GM12878 (cell line): Measurements from ENCODE around the gene SIRT7. TPM values are rescaled to one million over a fixed set of nuclear protein-coding genes. Genes with fewer than 3 reads are reported as not detected.

Source experiments
- CEBPB ChIP-seq, 2 experiments: fragments of 150-350 bp in 1 of 2; IDR thresholded peaks; 2 replicates each; pipeline ENCODE4 v1.6.1; 2012 to 2014; ENCODE audit warnings: low read depth in 2 of 2, low read length in 2 of 2, borderline replicate concordance in 1 of 2, inconsistent platforms in 1 of 2
- FOS ChIP-seq: IDR thresholded peaks from 3 replicates; pipeline ENCODE4 v1.6.1; 2011; ENCODE audit warnings: borderline replicate concordance; ENCODE audit not compliant: insufficient read length; ENCODE audit errors: extremely low read depth
- GABPA ChIP-seq: IDR thresholded peaks from 2 replicates; pipeline ENCODE4 v1.6.1; 2014; ENCODE audit warnings: antibody characterized with exemption, low read depth, mild to moderate bottlenecking, inconsistent platforms
- MTA2 ChIP-seq: fragments of 450-650 bp; IDR thresholded peaks from 2 replicates; pipeline ENCODE4 v1.6.1; 2016; ENCODE audit warnings: low read depth, mild to moderate bottlenecking, moderate library complexity
- NRF1 ChIP-seq: conservative IDR thresholded peaks from 2 replicates; pipeline ENCODE4 v1.6.1; 2011; ENCODE audit warnings: mild to moderate bottlenecking, low read depth, low read length, improper control_type of control experiment
- PAX5 ChIP-seq: IDR thresholded peaks from 2 replicates; pipeline ENCODE4 v1.6.1; 2011; ENCODE audit warnings: low read depth, low read length, borderline replicate concordance
- SMAD5 ChIP-seq: IDR thresholded peaks from 2 replicates; pipeline ENCODE4 v1.6.1; 2016; ENCODE audit warnings: antibody characterized with exemption, low read depth
- SMARCA5 ChIP-seq: fragments of 450-650 bp; IDR thresholded peaks from 2 replicates; pipeline ENCODE4 v1.6.1; 2017; ENCODE audit warnings: mild to moderate bottlenecking
- SMC3 ChIP-seq: IDR thresholded peaks from 2 replicates; pipeline ENCODE4 v1.6.1; 2011; ENCODE audit warnings: low read length, improper control_type of control experiment, borderline replicate concordance
- SRF ChIP-seq, 2 experiments: IDR thresholded peaks; 2 replicates each; pipeline ENCODE4 v1.6.1; 2011; ENCODE audit warnings: low read depth in 2 of 2, low read length in 2 of 2, mild to moderate bottlenecking in 1 of 2, moderate library complexity in 1 of 2
- TBL1XR1 ChIP-seq: IDR thresholded peaks from 2 replicates; pipeline ENCODE4 v1.6.1; 2012; ENCODE audit warnings: low read depth, low read length, improper control_type of control experiment
- polyA plus RNA-seq, 11 experiments: library from polyadenylated mRNA; depleted of rRNA in 4 of 11; unstranded in 6 of 11; stranded (reverse) in 5 of 11; fragments of >200 nt; fragmentation: Nextera tagmentation in 4 of 11; fragmentation: Illumina TruSeq in 1 of 11; extraction: Ambion mirVana in 4 of 11; extraction: Trizol in 1 of 11; gene quantifications; 1 replicate in 1 of 11; 2 replicates in 10 of 11; pipeline versions ENCODE4 v1.2.1 to v1.2.3, GENCODE V29; 2011 to 2016; ENCODE audit warnings: inconsistent platforms in 2 of 11, missing spikeins in 2 of 11, low read depth in 1 of 11
- total RNA-seq, 4 experiments: library from RNA; depleted of rRNA in 3 of 4; stranded (reverse); fragments of >200 nt in 3 of 4; fragmentation: Illumina TruSeq in 1 of 4; extraction: Trizol in 1 of 4; gene quantifications; 2 replicates each; pipeline versions ENCODE4 v1.2.1 to v1.2.3, GENCODE V29; 2013 to 2021
- TF ChIP-seq, protein P1 (sequence below): IDR thresholded peaks from 2 replicates; pipeline ENCODE4 v1.6.1; 2011; ENCODE audit warnings: mild to moderate bottlenecking, low read depth, low read length, moderate library complexity; ENCODE audit not compliant: insufficient replicate concordance
- TF ChIP-seq, protein P2 (sequence below): fragments of 450-650 bp; IDR thresholded peaks from 2 replicates; pipeline ENCODE4 v1.6.1; 2016; ENCODE audit warnings: mild to moderate bottlenecking
- TF ChIP-seq, protein P3 (sequence below): fragments of 450-650 bp; IDR thresholded peaks from 2 replicates; pipeline ENCODE4 v1.6.1; 2017; ENCODE audit warnings: antibody characterized with exemption, mild to moderate bottlenecking, moderate library complexity
- TF ChIP-seq, protein P4 (sequence below): fragments of 450-650 bp; IDR thresholded peaks from 2 replicates; pipeline ENCODE4 v1.6.1; 2016; ENCODE audit warnings: mild to moderate bottlenecking
- TF ChIP-seq, protein P5 (sequence below): IDR thresholded peaks from 2 replicates; pipeline ENCODE4 v1.6.1; 2012; ENCODE audit warnings: low read depth, low read length, improper control_type of control experiment

Gene SIRT7
- total and polyA plus RNA-seq, 10 of the 15 experiments (the other 5 are each of a cell fraction or from before 2014, with no cell fraction given), result 1.2 to 56.2 (median 22.7) TPM

DNA sequence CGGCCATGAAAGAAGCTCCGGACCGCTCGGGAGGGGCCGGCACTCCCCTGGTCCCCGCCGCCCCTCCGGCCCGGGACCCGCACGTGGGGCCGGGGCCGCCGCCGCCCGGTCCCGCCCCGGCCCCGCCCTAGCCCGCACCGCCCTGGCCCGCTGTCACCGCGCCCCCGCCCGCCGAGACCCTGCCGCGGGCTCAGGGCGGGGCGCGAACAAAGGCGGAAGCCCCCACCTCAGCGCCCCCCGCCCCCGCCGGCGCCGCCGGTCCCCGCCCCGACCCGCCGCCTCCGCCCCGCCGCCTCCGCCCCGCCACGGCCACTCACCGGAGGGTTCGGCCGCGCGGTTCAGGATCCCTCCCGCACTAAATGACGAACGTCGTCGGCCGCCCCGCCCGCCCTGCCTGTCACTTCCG is 47.0 kb downstream of the SIRT7 start, which contains the start of gene ARHGDIA (continued):
- TF ChIP-seq, protein P1, sequence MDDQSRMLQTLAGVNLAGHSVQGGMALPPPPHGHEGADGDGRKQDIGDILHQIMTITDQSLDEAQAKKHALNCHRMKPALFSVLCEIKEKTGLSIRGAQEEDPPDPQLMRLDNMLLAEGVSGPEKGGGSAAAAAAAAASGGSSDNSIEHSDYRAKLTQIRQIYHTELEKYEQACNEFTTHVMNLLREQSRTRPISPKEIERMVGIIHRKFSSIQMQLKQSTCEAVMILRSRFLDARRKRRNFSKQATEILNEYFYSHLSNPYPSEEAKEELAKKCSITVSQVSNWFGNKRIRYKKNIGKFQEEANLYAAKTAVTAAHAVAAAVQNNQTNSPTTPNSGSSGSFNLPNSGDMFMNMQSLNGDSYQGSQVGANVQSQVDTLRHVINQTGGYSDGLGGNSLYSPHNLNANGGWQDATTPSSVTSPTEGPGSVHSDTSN, result peak; percentile 44
- no peak for TF ChIP-seq SMARCA5
- 0 out of 4 replicates have a peak, but pooled peaks of 1 of the 2 experiments have one; percentile 2 for TF ChIP-seq SRF (IDR thresholded peaks at IDR 0.05; ENCODE audit: low read depth in 2 of 2, low read length in 2 of 2)
- TF ChIP-seq, protein P2, sequence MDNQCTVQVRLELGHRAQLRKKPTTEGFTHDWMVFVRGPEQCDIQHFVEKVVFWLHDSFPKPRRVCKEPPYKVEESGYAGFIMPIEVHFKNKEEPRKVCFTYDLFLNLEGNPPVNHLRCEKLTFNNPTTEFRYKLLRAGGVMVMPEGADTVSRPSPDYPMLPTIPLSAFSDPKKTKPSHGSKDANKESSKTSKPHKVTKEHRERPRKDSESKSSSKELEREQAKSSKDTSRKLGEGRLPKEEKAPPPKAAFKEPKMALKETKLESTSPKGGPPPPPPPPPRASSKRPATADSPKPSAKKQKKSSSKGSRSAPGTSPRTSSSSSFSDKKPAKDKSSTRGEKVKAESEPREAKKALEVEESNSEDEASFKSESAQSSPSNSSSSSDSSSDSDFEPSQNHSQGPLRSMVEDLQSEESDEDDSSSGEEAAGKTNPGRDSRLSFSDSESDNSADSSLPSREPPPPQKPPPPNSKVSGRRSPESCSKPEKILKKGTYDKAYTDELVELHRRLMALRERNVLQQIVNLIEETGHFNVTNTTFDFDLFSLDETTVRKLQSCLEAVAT, result no peak
- no peak for TF ChIP-seq FOS
- TF ChIP-seq PAX5, result no peak
- no peak for TF ChIP-seq SMC3
- TF ChIP-seq, protein P3, sequence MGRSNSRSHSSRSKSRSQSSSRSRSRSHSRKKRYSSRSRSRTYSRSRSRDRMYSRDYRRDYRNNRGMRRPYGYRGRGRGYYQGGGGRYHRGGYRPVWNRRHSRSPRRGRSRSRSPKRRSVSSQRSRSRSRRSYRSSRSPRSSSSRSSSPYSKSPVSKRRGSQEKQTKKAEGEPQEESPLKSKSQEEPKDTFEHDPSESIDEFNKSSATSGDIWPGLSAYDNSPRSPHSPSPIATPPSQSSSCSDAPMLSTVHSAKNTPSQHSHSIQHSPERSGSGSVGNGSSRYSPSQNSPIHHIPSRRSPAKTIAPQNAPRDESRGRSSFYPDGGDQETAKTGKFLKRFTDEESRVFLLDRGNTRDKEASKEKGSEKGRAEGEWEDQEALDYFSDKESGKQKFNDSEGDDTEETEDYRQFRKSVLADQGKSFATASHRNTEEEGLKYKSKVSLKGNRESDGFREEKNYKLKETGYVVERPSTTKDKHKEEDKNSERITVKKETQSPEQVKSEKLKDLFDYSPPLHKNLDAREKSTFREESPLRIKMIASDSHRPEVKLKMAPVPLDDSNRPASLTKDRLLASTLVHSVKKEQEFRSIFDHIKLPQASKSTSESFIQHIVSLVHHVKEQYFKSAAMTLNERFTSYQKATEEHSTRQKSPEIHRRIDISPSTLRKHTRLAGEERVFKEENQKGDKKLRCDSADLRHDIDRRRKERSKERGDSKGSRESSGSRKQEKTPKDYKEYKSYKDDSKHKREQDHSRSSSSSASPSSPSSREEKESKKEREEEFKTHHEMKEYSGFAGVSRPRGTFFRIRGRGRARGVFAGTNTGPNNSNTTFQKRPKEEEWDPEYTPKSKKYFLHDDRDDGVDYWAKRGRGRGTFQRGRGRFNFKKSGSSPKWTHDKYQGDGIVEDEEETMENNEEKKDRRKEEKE, result no peak
- no peak for TF ChIP-seq NRF1
- no peak for TF ChIP-seq CEBPB (IDR thresholded peaks at IDR 0.05; ENCODE audit: borderline replicate concordance in 1 of 2, low read depth in 2 of 2, low read length in 2 of 2)
- no peak for TF ChIP-seq TBL1XR1
- TF ChIP-seq, protein P4, sequence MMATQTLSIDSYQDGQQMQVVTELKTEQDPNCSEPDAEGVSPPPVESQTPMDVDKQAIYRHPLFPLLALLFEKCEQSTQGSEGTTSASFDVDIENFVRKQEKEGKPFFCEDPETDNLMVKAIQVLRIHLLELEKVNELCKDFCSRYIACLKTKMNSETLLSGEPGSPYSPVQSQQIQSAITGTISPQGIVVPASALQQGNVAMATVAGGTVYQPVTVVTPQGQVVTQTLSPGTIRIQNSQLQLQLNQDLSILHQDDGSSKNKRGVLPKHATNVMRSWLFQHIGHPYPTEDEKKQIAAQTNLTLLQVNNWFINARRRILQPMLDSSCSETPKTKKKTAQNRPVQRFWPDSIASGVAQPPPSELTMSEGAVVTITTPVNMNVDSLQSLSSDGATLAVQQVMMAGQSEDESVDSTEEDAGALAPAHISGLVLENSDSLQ, result no peak
- no peak for TF ChIP-seq MTA2
- 0 out of 2 replicates have a peak, but pooled peaks have one; percentile 76 for TF ChIP-seq SMAD5
- TF ChIP-seq, protein P5, sequence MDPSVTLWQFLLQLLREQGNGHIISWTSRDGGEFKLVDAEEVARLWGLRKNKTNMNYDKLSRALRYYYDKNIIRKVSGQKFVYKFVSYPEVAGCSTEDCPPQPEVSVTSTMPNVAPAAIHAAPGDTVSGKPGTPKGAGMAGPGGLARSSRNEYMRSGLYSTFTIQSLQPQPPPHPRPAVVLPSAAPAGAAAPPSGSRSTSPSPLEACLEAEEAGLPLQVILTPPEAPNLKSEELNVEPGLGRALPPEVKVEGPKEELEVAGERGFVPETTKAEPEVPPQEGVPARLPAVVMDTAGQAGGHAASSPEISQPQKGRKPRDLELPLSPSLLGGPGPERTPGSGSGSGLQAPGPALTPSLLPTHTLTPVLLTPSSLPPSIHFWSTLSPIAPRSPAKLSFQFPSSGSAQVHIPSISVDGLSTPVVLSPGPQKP, result no peak
- peak; percentile 73 for TF ChIP-seq GABPA
